SU-DHL-6 (cell line): ENCODE measurements around the gene LRGUK.

Experiments used
- CTCF ChIP-seq: fragments of 200-600 bp; sonication (generic); IDR thresholded peaks from one replicate; pipeline ENCODE4 v1.5.1; 2017; ENCODE audit warnings: antibody characterized with exemption, mild to moderate bottlenecking, low read length, moderate library complexity; ENCODE audit not compliant: insufficient read depth, poor library complexity, severe bottlenecking
- EZH2phosphoT487 ChIP-seq: fragments of 200-600 bp; sonication (generic), shearing (Covaris generic); conservative IDR thresholded peaks from 2 replicates; pipeline ENCODE4 v1.6.1; 2018; ENCODE audit warnings: mild to moderate bottlenecking, antibody characterized with exemption, low read length, moderate library complexity, mixed read lengths

- TF ChIP-seq CTCF (no peak), EZH2phosphoT487 (no peak)
These were observed 57.6 kb downstream of the LRGUK start for GRCh38 chr7:134184767-134185166.
